ENCODE measurements around the gene CXorf66.
"Not testable (repeated sequence)": the region's sequence is repeated elsewhere in the genome, so short reads cannot be mapped to it uniquely, and the experiment has no call there.

The CXorf66 gene

GRCh38 chrX:139924696-139925095, 40.6 kb downstream of the CXorf66 start:
- DNase-seq = no peak

GRCh38 chrX:139924069-139924695, 41.1 kb downstream of the CXorf66 start:
- DNase-seq = no peak

GRCh38 chrX:139921142-139921541, 44.2 kb downstream of the CXorf66 start:
- not testable (repeated sequence) for DNase-seq

- DNase-seq = no peak
Measured at GRCh38 chrX:139920316-139920715, 45.0 kb downstream of the CXorf66 start.

GRCh38 chrX:139914421-139914820, 50.9 kb downstream of the CXorf66 start:
- DNase-seq = no peak

- DNase-seq = no peak
Measured at GRCh38 chrX:139909712-139910111, 55.6 kb downstream of the CXorf66 start.

- DNase-seq = no peak
Measured at GRCh38 chrX:139907078-139907477, 58.2 kb downstream of the CXorf66 start.

- DNase-seq = no peak
Measured at GRCh38 chrX:139905743-139906142, 59.6 kb downstream of the CXorf66 start.

All from T-helper 2 cell (primary cell).